Suprapubic skin (tissue), 4 donors: ENCODE results near the gene CHPT1. TPM values are rescaled to one million over a fixed set of nuclear protein-coding genes. Genes with fewer than 3 reads are reported as not detected.

Source experiments
- DNase-seq, 2 donors: peaks; one replicate each; pipeline ENCODE4 v3.0.0-alpha.2; 2019; ENCODE audit warnings: low spot score in 2 of 2
- H3K27ac ChIP-seq: fragments of 200-600 bp; sonication (generic); one replicate; pipeline ENCODE4 v1.5.1; 2019
- H3K27me3 ChIP-seq: fragments of 200-600 bp; sonication (generic); one replicate; pipeline ENCODE4 v1.5.1; 2019
- H3K36me3 ChIP-seq: fragments of 200-600 bp; sonication (generic); one replicate; pipeline ENCODE4 v1.5.1; 2019
- H3K4me1 ChIP-seq: fragments of 200-600 bp; sonication (generic); one replicate; pipeline ENCODE4 v1.5.1; 2019
- H3K4me3 ChIP-seq: fragments of 200-600 bp; sonication (generic); one replicate; pipeline ENCODE4 v1.5.1; 2019; ENCODE audit warnings: mild to moderate bottlenecking
- H3K9me3 ChIP-seq: fragments of 200-600 bp; sonication (generic); one replicate; pipeline ENCODE4 v1.5.1; 2019
- EP300 ChIP-seq: sonication (generic); formaldehyde crosslinking; IDR thresholded peaks from one replicate; pipeline ENCODE4 v1.6.1; 2017; ENCODE audit warnings: antibody characterized with exemption
- POLR2A ChIP-seq, 2 donors: fragments of 450-650 bp; IDR thresholded peaks; one replicate each; pipeline ENCODE4 v1.6.1; 2017; ENCODE audit warnings: antibody characterized with exemption in 2 of 2, mild to moderate bottlenecking in 2 of 2, moderate library complexity in 2 of 2
- POLR2AphosphoS5 ChIP-seq, 3 donors: sonication (generic); formaldehyde crosslinking; IDR thresholded peaks; one replicate each; pipeline ENCODE4 v1.6.1; 2017; ENCODE audit warnings: antibody characterized with exemption in 3 of 3
- WGBS: methylation state at CpG from one replicate; pipeline ENCODE4 v1.1.5; 2018; 5-methylcytosine and 5-hydroxymethylcytosine counted together
- total RNA-seq, 4 donors: library from RNA; depleted of rRNA; stranded (reverse); fragments of >200 nt; gene quantifications; one replicate each; pipeline ENCODE4 v1.1.0, GENCODE V29; 2016
- TF ChIP-seq, protein P1 (sequence below), 2 donors: fragments of 200-600 bp in 1 of 2; fragments of 450-650 bp in 1 of 2; sonication (generic) in 1 of 2; IDR thresholded peaks; one replicate each; pipeline ENCODE4 v1.5.1; 2016 to 2019; ENCODE audit warnings: antibody characterized with exemption in 2 of 2, mild to moderate bottlenecking in 1 of 2, moderate library complexity in 1 of 2

Gene CHPT1
- total RNA-seq, 4 donors from 2014 or later = 54.6 to 125 (median 75.5) TPM

- H3K27ac ChIP-seq = no peak overlapping the region
- no peak overlapping the region for H3K4me3 ChIP-seq
- TF ChIP-seq EP300 (no peak), POLR2AphosphoS5 (IDR thresholded peaks at IDR 0.05) (no peak), POLR2A (IDR thresholded peaks at IDR 0.05) (no peak)
- TF ChIP-seq, protein P1, sequence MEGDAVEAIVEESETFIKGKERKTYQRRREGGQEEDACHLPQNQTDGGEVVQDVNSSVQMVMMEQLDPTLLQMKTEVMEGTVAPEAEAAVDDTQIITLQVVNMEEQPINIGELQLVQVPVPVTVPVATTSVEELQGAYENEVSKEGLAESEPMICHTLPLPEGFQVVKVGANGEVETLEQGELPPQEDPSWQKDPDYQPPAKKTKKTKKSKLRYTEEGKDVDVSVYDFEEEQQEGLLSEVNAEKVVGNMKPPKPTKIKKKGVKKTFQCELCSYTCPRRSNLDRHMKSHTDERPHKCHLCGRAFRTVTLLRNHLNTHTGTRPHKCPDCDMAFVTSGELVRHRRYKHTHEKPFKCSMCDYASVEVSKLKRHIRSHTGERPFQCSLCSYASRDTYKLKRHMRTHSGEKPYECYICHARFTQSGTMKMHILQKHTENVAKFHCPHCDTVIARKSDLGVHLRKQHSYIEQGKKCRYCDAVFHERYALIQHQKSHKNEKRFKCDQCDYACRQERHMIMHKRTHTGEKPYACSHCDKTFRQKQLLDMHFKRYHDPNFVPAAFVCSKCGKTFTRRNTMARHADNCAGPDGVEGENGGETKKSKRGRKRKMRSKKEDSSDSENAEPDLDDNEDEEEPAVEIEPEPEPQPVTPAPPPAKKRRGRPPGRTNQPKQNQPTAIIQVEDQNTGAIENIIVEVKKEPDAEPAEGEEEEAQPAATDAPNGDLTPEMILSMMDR (IDR thresholded peaks at IDR 0.05) = no peak
- H3K9me3 ChIP-seq = no peaks in the 10 kb centered on the region
- H3K4me1 ChIP-seq = no peaks in the 10 kb centered on the region
- H3K36me3 ChIP-seq = peaks cover 60% of the 10 kb centered on the region
- no peaks in the 10 kb centered on the region for H3K27me3 ChIP-seq
- 84% methylated on average over 1 of the region's 1 CpG for WGBS
- DNase-seq = no peak
These were observed 45.8 kb downstream of the CHPT1 start for GRCh38 chr12:101743242-101743641.

DNA sequence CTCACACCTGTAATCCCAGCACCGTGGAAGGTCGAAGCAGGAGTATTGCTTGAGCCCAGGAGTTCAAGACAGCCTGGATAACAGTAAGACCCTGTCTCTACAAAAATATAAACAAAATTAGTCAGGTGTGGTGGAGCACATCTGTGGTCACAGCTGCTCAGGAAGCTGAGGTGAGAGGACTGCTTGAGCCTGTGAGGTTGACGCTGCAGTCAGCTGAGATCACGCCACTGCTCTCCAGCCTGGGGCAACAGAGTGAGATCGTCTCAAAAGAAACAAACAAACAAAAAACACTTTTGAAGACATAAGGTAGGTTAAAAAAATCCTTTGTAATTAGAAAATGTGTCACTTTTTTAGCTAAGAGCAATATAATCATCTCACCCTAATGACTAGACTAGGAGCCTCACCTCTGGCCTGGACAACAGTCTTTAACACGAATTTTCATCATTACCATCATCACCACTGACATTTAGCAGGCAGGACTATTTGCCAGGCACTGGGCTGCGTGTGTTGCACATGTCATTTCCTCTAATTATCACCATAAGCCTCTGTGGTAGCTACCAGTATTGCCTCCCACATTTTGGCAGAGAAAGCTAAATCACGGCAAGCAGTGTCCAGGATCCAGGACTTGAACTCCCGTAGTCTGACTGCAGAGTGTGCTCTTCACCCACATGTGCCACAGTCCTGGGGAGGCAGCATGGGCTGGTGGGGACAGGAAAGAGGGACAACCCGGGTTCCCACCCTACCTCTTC is 46.5 kb downstream of the CHPT1 start:
- H3K9me3 ChIP-seq = no peaks in the 10 kb centered on the region
- peaks cover 61% of the 10 kb centered on the region for H3K36me3 ChIP-seq
- H3K4me3 ChIP-seq = no peak overlapping the region
- no peak for DNase-seq
- H3K4me1 ChIP-seq = no peaks in the 10 kb centered on the region
- WGBS = 81% methylated on average over 10 of the region's 10 CpGs
- TF ChIP-seq POLR2AphosphoS5 (IDR thresholded peaks at IDR 0.05) (no peak), EP300 (no peak), POLR2A (IDR thresholded peaks at IDR 0.05) (no peak)
- no peaks in the 10 kb centered on the region for H3K27me3 ChIP-seq
- H3K27ac ChIP-seq = no peak overlapping the region

DNA sequence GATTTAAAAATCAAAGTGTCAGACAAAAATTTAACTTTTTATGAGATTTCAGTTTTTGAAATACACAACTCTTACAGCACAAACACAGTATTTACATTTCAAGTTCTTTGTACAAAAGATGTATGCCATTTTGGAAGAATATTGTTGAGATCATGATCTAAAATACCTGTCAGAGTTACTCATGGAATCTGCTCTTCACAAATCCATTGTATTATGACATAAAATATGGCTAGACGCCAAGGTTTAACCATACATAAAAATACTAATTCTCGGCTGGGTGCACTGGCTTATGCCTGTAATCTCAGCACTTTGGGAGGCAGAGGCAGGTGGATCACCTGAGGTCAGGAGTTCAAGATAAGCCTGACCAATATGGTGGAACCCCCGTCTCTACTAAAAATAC is 48.0 kb downstream of the CHPT1 start:
- no peaks in the 10 kb centered on the region for H3K9me3 ChIP-seq
- no peaks in the 10 kb centered on the region for H3K27me3 ChIP-seq
- H3K4me1 ChIP-seq = no peaks in the 10 kb centered on the region
- DNase-seq = no peak
- H3K36me3 ChIP-seq = peaks cover 69% of the 10 kb centered on the region
- H3K4me3 ChIP-seq = no peak overlapping the region
- H3K27ac ChIP-seq = no peak overlapping the region
- no peak for TF ChIP-seq POLR2A (IDR thresholded peaks at IDR 0.05)
- TF ChIP-seq POLR2AphosphoS5 (IDR thresholded peaks at IDR 0.05) = no peak
- no peak for TF ChIP-seq EP300
- TF ChIP-seq, protein P1 (IDR thresholded peaks at IDR 0.05) = no peak
- 85% methylated on average over 3 of the region's 3 CpGs for WGBS

DNA sequence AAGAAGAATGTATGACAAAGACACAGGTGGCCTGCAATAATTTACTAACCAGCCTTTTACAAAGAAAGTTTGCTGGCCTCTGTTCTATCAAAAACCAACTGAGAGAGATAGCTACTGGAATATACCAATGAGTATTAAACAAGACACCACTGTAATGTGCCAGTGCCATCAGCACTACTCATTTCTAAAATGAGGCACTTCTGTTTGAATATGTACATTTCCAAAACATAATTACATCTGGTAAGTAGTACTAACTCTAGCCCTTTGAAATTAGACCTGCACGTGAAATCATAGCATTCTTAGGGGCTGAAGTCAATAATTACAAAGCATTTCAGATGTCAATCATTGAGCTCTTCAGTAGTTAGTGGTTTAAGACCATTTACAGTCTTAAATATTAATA is 48.8 kb downstream of the CHPT1 start:
- Histone ChIP-seq H3K4me1 (no peaks in the 10 kb centered on the region), H3K4me3 (no peak overlapping the region), H3K27me3 (no peaks in the 10 kb centered on the region), H3K9me3 (no peaks in the 10 kb centered on the region), H3K36me3 (peaks cover 73% of the 10 kb centered on the region), H3K27ac (no peak overlapping the region)
- DNase-seq = no peak
- TF ChIP-seq EP300 (no peak), POLR2AphosphoS5 (IDR thresholded peaks at IDR 0.05) (no peak), POLR2A (IDR thresholded peaks at IDR 0.05) (no peak)
- TF ChIP-seq, protein P1 (IDR thresholded peaks at IDR 0.05) = no peak
- 74% methylated on average over 1 of the region's 1 CpG for WGBS

- no peak for DNase-seq
- 81% methylated on average over 1 of the region's 1 CpG for WGBS
- Histone ChIP-seq H3K36me3 (peaks cover 78% of the 10 kb centered on the region), H3K4me1 (no peaks in the 10 kb centered on the region), H3K27me3 (no peaks in the 10 kb centered on the region), H3K27ac (no peak overlapping the region), H3K4me3 (no peak overlapping the region), H3K9me3 (no peaks in the 10 kb centered on the region)
- TF ChIP-seq POLR2A (IDR thresholded peaks at IDR 0.05) = no peak
- no peak for TF ChIP-seq POLR2AphosphoS5 (IDR thresholded peaks at IDR 0.05)
- TF ChIP-seq, protein P1 (IDR thresholded peaks at IDR 0.05) = no peak
These were observed 49.2 kb downstream of the CHPT1 start for GRCh38 chr12:101746661-101747060.
